ENCODE measurements around the gene ANKRD27.

- TF ChIP-seq, protein P1, sequence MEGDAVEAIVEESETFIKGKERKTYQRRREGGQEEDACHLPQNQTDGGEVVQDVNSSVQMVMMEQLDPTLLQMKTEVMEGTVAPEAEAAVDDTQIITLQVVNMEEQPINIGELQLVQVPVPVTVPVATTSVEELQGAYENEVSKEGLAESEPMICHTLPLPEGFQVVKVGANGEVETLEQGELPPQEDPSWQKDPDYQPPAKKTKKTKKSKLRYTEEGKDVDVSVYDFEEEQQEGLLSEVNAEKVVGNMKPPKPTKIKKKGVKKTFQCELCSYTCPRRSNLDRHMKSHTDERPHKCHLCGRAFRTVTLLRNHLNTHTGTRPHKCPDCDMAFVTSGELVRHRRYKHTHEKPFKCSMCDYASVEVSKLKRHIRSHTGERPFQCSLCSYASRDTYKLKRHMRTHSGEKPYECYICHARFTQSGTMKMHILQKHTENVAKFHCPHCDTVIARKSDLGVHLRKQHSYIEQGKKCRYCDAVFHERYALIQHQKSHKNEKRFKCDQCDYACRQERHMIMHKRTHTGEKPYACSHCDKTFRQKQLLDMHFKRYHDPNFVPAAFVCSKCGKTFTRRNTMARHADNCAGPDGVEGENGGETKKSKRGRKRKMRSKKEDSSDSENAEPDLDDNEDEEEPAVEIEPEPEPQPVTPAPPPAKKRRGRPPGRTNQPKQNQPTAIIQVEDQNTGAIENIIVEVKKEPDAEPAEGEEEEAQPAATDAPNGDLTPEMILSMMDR (IDR thresholded peaks at IDR 0.05), result no peak
- no peak for TF ChIP-seq EZH2 (IDR thresholded peaks at IDR 0.05; ENCODE audit: borderline replicate concordance, insufficient read depth, low read depth, low read length, poor library complexity, severe bottlenecking)
Observed at GRCh38 chr19:32673573-32673972, 1.4 kb downstream of the ANKRD27 start.
